Smooth muscle cell of the brain vasculature (primary cell): ENCODE data around the gene PPM1J.
"Not testable (repeated sequence)": the region's sequence is repeated elsewhere in the genome, so short reads cannot be mapped to it uniquely, and the experiment has no call there.

ENCODE experiments used
- DNase-seq: peaks from one replicate; pipeline ENCODE4 v3.0.0-alpha.2; 2012; ENCODE audit warnings: low read depth, low spot score

Gene PPM1J

GRCh38 chr1:112715264-112716053 is at the start of gene PPM1J:
TSS of gene PPM1J (minus strand) at chr1:112715332. CDS start at chr1:112715301, 31 bp downstream.
- DNase-seq = peak; percentile 73

GRCh38 chr1:112762541-112763500 is 47.7 kb upstream of the PPM1J start:
- no peak for DNase-seq

DNA sequence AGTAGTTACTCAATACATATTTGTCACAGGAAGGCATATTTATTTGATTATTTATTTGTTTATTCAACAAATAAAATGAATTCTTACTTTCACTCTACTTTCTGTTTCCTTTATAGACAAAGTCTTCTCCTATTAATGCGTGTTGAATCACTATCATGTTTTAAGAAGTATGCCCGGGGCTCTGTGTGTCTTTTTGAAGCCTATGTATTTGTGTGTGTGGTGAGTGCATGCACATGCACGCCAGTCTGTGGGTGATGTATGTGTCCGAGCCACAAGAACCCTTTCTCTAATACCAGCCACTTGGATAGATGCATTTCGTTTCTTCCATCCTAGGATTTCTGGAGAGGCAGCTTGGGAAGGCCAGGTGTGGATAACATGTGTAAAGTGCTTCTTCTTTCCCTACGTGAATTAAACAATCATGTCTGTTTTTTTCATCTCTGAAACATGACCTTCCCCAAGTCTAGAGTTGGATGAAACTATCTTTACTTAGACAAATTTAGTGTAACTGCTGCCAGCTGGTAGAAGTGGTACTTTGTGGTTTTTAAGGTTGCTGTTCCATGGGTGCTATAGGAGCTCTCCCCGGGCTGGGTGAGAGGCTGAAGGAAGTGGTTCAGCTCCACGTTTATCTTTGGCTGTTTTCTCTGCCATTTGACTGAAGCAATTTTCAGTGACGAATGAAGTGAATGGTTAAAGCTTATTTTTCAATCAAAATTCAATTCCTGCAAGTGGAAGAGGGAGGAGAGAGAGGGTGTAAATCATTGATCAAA is 46.8 kb upstream of the PPM1J start:
- no peak for DNase-seq

- DNase-seq = no peak
Observed at GRCh38 chr1:112759228-112759627, 44.1 kb upstream of the PPM1J start.

GRCh38 chr1:112754116-112754628 is 39.0 kb upstream of the PPM1J start:
- DNase-seq = no peak

DNA sequence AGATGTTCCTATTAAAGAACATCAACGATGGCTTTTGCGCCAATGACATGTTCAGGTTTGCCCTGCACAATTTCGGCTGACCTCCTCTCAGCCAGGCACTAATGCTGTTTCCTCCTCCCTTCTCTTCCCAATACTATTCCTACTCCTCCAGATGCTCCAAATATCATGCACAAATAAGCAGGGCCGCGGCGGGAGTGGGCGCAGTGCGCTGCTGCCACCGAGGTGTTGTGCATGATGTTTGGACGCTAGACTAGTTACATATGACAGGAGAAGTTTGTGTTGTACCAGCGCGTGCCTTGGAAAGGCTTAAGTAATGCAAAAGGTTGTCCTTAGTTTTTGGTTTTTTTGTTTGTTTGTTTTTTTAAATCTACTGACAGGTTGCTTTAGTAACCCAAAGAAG is 33.3 kb upstream of the PPM1J start:
- no peak for DNase-seq

DNA sequence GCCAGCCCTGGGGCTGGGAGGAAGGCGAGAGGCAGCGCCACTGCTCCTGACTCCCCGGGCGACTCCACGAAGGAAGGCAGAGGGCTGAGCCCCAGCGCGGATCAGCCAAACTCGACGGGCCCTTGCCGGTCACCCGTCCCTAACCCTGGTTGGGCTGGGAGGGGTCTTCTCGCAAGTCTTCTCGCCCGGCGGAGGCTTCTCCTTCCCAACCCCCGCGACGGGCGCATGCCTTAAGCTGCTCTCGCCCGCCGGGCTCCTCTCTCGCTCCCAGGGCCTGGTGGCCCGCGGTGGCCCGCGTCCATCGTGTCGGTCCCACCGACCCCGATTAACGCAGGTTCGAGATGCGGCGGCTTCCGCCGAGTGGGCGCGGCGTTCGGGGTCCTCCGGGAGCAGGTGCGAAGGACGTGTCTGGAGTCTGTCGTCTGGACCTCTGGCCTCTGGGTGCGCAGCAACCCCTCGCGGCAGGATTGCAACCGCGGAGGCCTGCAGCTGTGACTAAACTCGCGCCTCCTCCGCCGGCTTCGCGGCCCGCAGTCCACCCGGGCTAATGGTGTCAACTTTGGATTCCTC is 29.0 kb upstream of the PPM1J start:
- DNase-seq = no peak

DNA sequence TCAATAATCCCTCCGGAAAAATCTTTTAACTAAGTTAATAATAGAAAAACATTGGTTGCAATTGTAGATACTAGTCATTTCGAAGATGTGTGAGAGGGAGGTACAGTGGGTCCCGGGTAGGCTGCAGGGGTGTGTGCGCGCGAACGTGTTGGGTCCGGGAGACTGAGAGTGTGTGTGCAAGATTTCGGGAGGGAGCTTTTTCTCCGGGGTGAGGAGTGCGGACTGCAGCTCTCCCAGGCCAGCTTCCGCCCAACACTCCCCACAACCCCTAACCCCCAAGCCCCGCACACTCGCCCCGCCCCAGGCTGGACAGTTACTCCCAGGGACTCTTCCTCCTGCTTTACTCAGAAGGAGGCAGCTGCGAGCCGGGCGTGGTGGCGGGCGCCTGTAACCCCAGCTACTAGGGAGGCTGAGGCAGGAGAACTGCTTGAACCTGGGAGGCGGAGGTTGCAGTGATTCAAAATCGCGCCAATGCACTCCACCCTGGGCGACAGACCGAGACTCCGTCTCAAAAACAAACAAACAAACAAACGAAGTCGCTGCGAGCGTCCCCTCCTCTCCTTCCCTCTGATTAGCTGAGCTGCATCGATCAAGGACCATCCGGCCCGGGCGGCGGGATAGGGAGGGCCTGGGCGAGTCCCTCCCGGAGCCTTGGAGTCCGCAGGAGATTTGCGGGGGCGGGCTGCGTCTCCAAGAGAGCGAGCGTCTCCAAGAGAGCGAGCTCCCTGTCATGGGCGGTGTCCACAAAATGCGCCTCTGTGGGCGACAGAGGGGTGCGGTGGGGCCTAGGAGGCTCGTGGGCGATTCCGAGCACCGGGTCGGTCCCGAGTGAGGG is 28.3 kb upstream of the PPM1J start:
- no peak for DNase-seq

GRCh38 chr1:112737573-112737972 is 22.4 kb upstream of the PPM1J start:
- no peak for DNase-seq

GRCh38 chr1:112735752-112736151 is 20.6 kb upstream of the PPM1J start:
- DNase-seq = no peak

DNA sequence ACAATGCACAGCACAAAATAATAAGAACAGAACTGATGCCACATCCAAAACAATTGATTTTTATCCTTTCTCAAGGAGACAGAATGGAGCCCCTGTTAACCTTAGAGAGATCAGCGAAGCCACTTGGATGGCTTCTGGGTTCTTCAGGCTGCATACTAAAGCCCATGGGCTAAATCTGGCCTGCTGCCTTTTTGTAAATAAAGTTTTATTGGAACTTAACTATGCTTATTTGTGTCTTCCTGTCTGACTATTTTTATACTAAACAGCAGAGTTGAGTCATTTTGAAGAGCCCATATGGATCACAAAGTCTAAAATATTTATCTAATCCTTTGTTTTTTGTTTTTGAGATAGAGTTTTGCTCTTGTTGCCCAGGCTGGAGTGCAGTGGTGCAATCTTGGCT is 16.3 kb upstream of the PPM1J start:
- DNase-seq = no peak

DNA sequence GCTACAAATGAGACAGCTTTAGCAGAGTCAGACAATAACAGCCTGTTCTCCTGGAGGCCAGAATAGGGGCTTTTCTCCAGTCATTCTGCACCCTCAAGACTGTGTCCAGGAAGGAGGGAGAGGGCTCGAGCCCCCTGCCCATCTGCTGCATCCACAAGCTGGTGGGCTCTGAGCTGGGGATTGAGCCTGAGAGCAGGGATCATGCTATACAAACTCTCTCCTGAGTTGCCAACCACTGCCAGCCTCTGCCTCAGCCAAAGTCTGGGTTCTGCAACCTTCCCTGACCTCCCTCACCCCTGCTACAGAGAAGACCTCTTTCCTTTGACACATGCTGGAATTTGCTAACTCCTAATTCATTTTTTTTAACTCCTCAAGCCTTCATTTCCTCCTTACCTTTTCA is 14.8 kb upstream of the PPM1J start:
- DNase-seq = no peak

DNA sequence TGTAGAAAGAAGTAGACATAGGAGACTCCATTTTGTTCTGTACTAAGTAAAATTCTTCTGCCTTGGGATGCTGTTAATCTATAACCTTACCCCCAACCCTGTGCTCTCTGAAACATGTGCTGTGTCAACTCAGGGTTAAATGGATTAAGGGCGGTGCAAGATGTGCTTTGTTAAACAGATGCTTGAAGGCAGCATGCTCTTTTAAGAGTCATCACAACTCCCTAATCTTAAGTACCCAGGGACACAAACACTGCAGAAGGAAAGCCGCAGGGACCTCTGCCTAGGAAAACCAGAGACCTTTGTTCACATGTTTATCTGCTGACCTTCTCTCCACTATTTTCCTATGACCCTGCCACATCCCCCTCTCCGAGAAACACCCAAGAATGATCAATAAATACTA is 13.9 kb upstream of the PPM1J start:
- not testable (repeated sequence) for DNase-seq

- not testable (repeated sequence) for DNase-seq
Observed at GRCh38 chr1:112728306-112728971, 13.3 kb upstream of the PPM1J start.

GRCh38 chr1:112727716-112728115 is 12.6 kb upstream of the PPM1J start:
- DNase-seq = no peak

GRCh38 chr1:112724240-112724639 is 9.1 kb upstream of the PPM1J start:
- not testable (repeated sequence) for DNase-seq

DNA sequence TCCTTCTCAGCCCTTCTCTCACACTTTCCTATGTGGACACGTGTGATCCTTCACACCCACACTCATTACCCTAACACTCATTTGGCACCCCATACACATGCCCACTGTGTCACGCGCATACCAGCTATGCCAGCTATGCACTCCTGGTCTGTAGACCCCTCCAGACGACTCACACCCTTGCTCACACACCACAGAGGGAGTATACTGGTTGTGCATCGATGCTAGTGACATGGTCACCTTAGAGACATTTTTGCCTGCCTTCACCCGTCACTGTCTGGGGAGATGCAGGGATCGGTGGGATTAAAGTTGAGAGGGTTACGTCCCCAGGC is 8.3 kb upstream of the PPM1J start:
- no peak for DNase-seq

- DNase-seq = no peak
Observed at GRCh38 chr1:112722601-112723510, 7.7 kb upstream of the PPM1J start.

DNA sequence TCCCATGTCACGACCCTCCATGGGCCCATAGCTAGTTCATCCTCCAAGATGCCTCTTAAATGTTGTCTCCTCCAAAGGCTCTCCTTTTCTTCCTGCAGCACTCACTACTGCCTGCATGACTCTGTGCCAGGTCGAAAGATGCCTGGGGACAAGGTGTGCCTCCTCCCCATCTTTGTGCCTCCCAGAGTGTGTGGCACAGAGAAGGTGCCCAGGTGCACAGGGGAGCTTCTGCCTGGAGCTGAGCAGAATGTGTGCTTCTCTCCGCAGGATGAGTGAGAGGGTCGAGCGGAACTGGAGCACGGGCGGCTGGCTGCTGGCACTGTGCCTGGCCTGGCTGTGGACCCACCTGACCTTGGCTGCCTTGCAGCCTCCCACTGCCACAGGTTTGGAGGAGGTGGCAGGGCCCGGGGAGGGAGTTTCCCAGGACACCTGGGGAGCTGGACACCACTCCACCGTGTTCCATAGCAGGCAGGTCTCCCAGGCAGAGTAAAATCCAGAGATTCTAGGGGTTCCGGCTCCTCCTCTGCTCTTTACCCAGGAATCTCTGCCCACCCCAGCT is 6.9 kb upstream of the PPM1J start:
- DNase-seq = no peak
